HepG2 (cell line): ENCODE measurements around the gene UNC119B. TPM values are rescaled to one million over a fixed set of nuclear protein-coding genes. Genes with fewer than 3 reads are reported as not detected.

Experiments used
- ATAC-seq: fragments of 200-7000 bp; cut with Tn5 transposase; 3 replicates; pipeline ENCODE4 v1.9.1; 2020; ENCODE audit warnings: mild to moderate bottlenecking, moderate library complexity
- BruUV-seq: library from RNA; stranded (reverse); fragments of 400-500 nt; replicated peaks from 2 replicates; lab custom pipeline; 2021; lab: Mats Ljungman, UMichigan
- CTCF ChIA-PET: fragments of 300-600 bp; formaldehyde crosslinking; extraction: SDS; loops from one replicate; lab custom pipeline; 2021; ENCODE audit warnings: low total read pairs, inconsistent platforms, low intra/inter-chr PET ratio; lab: Yijun Ruan, JAX
- POLR2A ChIA-PET: fragments of 350-600 bp; sonication (Branson Sonifier 250); formaldehyde crosslinking; loops from one replicate; lab custom pipeline; 2020; ENCODE audit warnings: antibody characterized with exemption, inconsistent platforms; lab: Yijun Ruan, JAX
- DNase-seq: peaks from one replicate; pipeline ENCODE4 v3.0.0-alpha.2; 2015; ENCODE audit warnings: low spot score
- FAIRE-seq: peaks from 3 replicates; lab custom pipeline; 2011; peaks lifted over from hg19 to GRCh38; lab: Jason Lieb, UNC
- H2AFZ ChIP-seq: one replicate; pipeline ENCODE4 v1.6.1; 2011; ENCODE audit warnings: low read length, inconsistent platforms
- H3K27ac ChIP-seq: fragments of 300-600 bp; 3 replicates; pipeline ENCODE4 v1.8.0; 2011; ENCODE audit warnings: mixed run types, mild to moderate bottlenecking, mixed read lengths, low read length, inconsistent platforms; ENCODE audit not compliant: insufficient read depth; ENCODE audit errors: extremely low read length
- H3K27me3 ChIP-seq, 2 experiments: fragments of 200-600 bp in 1 of 2; 2 replicates in 1 of 2; 3 replicates in 1 of 2; pipeline versions ENCODE4 v1.6.0 to v1.8.0; 2011; ENCODE audit warnings: low read length in 2 of 2, mild to moderate bottlenecking in 2 of 2, moderate library complexity in 2 of 2, inconsistent platforms in 1 of 2; ENCODE audit not compliant: insufficient read depth in 2 of 2, control insufficient read depth in 1 of 2
- H3K36me3 ChIP-seq, 2 experiments: fragments of 200-600 bp in 1 of 2; replicated peaks in 1 of 2; 2 replicates in 1 of 2; 3 replicates in 1 of 2; pipeline versions ENCODE4 v1.5.1 to v1.8.0; 2011; ENCODE audit warnings: low read length in 2 of 2, inconsistent platforms in 1 of 2; ENCODE audit not compliant: insufficient read depth in 2 of 2, control insufficient read depth in 1 of 2
- H3K4me1 ChIP-seq: 2 replicates; pipeline ENCODE4 v1.5.1; 2012; ENCODE audit warnings: low read length, inconsistent platforms; ENCODE audit not compliant: insufficient read depth
- H3K4me2 ChIP-seq: 2 replicates; pipeline ENCODE4 v1.6.0; 2011; ENCODE audit warnings: low read depth, low read length, inconsistent platforms
- H3K4me3 ChIP-seq, 3 experiments: fragments of 200-600 bp in 1 of 3; sonication (generic), shearing (Covaris generic) in 1 of 3; replicated peaks in 1 of 3; 2 replicates each; pipeline ENCODE4 v1.5.1; 2011 to 2016; ENCODE audit warnings: low read length in 3 of 3, inconsistent platforms in 2 of 3, low read depth in 2 of 3, mild to moderate bottlenecking in 2 of 3, control low read depth in 1 of 3, mixed read lengths in 1 of 3; ENCODE audit not compliant: insufficient read depth in 1 of 3
- H3K79me2 ChIP-seq: one replicate; pipeline ENCODE4 v1.6.1; 2011; ENCODE audit warnings: low read length, inconsistent platforms; ENCODE audit not compliant: insufficient read depth
- H3K9ac ChIP-seq: 2 replicates; pipeline ENCODE4 v1.6.0; 2011; ENCODE audit warnings: mild to moderate bottlenecking, low read depth, low read length, inconsistent platforms; ENCODE audit not compliant: insufficient read depth
- H3K9me3 ChIP-seq: 2 replicates; pipeline ENCODE4 v1.5.1; 2012; ENCODE audit warnings: mild to moderate bottlenecking, low read length
- H4K20me1 ChIP-seq: 2 replicates; pipeline ENCODE4 v1.6.0; 2011; ENCODE audit warnings: inconsistent platforms, mild to moderate bottlenecking, low read length, moderate library complexity; ENCODE audit not compliant: insufficient read depth
- FOXO1 ChIP-seq: sonication (generic); formaldehyde crosslinking; IDR thresholded peaks from 2 replicates; pipeline ENCODE4 v1.4.0; 2020; ENCODE audit warnings: missing genetic modification reagents
- HES4 ChIP-seq: sonication (generic); formaldehyde crosslinking; IDR thresholded peaks from 2 replicates; pipeline ENCODE4 v1.9.0; 2021; ENCODE audit warnings: mild to moderate bottlenecking, missing genetic modification reagents, borderline replicate concordance
- PPARG ChIP-seq: conservative IDR thresholded peaks from 2 replicates; pipeline ENCODE4 v1.6.1; 2016; ENCODE audit warnings: missing biosample characterization, missing genetic modification reagents
- ZBTB20 ChIP-seq: sonication (generic); formaldehyde crosslinking; IDR thresholded peaks from 2 replicates; pipeline ENCODE4 v1.8.1; 2023; ENCODE audit warnings: missing genetic modification reagents, low read depth, mild to moderate bottlenecking, borderline replicate concordance
- ZMAT3 ChIP-seq: sonication (generic); formaldehyde crosslinking; conservative IDR thresholded peaks from 2 replicates; pipeline ENCODE4 v1.7.0; 2021; ENCODE audit warnings: missing genetic modification reagents
- WGBS: methylation state at CpG from one replicate; pipeline ENCODE4 v1.1.6; 2017; ENCODE audit warnings: low lambda C conversion rate; 5-methylcytosine and 5-hydroxymethylcytosine counted together
- in situ Hi-C: cut with HindIII; loops from 2 replicates; pipeline ENCODE4 v1.10.0; 2017; ENCODE audit warnings: low pct_unique_long_range_greater_than_20kb; ENCODE audit not compliant: extremely low pct_ligation_motif_present
- intact Hi-C: fragments of 100-400 bp; cut with micrococcal nuclease; formaldehyde crosslinking; loops from one replicate; pipeline ENCODE4 v1.10.0; 2022; ENCODE audit not compliant: unreplicated experiment
- polyA plus RNA-seq, 8 experiments: library from polyadenylated mRNA; depleted of rRNA in 3 of 8; stranded (reverse) in 7 of 8; unstranded in 1 of 8; fragments of >200 nt; fragmentation: Illumina TruSeq in 4 of 8; extraction: Trizol in 4 of 8; gene quantifications; 2 replicates each; pipeline versions ENCODE4 v1.2.1 to v1.2.3, GENCODE V29; 2011 to 2016; ENCODE audit warnings: low read depth in 4 of 8, missing spikeins in 1 of 8, mixed read lengths in 1 of 8; ENCODE audit not compliant: insufficient read depth in 1 of 8
- total RNA-seq, 5 experiments: library from RNA; depleted of rRNA; stranded (reverse); fragments of >200 nt; fragmentation: Illumina TruSeq; extraction: Trizol; gene quantifications; 2 replicates each; pipeline ENCODE4 v1.2.3, GENCODE V29; 2016; ENCODE audit warnings: low read depth in 1 of 5
- TF ChIP-seq, protein P1 (sequence below): sonication (generic); formaldehyde crosslinking; IDR thresholded peaks from 2 replicates; pipeline ENCODE4 v1.5.0; 2020; ENCODE audit warnings: missing genetic modification reagents
- TF ChIP-seq, protein P2 (sequence below): sonication (generic); formaldehyde crosslinking; conservative IDR thresholded peaks from 2 replicates; pipeline ENCODE4 v1.4.0; 2020; ENCODE audit warnings: mild to moderate bottlenecking, missing genetic modification reagents, moderate library complexity
- TF ChIP-seq, protein P3 (sequence below): sonication (generic); formaldehyde crosslinking; IDR thresholded peaks from 2 replicates; pipeline ENCODE4 v1.4.0; 2020; ENCODE audit warnings: missing genetic modification reagents, borderline replicate concordance

The UNC119B gene
- total and polyA plus RNA-seq, 2 of the 13 experiments (the other 11 are each of a cell fraction or from before 2014, with no cell fraction given), result 19.6 to 19.7 TPM

DNA sequence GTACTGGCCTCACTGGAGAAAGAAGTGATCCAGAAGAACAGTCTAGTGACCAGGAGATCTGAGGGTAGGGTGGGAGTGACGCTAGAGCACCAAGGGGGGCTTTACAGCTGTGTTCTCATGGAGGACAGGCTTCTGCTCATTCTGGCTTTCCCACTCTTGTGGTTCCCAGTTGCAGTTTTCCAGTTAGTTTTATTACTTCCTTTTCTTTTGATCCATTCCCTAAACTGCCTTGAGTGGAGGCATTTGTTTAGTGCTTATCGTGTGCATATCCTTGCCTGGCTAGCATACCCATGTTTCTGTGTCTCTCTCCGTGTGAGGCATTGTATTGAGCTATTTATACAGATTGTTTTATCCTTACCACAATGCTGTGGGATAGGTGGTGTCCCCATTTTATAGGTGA lies 19.3 kb upstream of the UNC119B start:
- no peaks in the 10 kb centered on the region for H3K27me3 ChIP-seq
- H3K9ac ChIP-seq, result no peak overlapping the region
- H2AFZ ChIP-seq, result no peak overlapping the region
- peaks cover 55% of the 10 kb centered on the region for H3K4me1 ChIP-seq
- DNase-seq (no peak), FAIRE-seq (no peak), ATAC-seq (no peak)
- WGBS, result 69% methylated on average over 3 of the region's 3 CpGs
- H3K27ac ChIP-seq, result peak overlapping the region; percentile 72
- no peak overlapping the region for H3K4me3 ChIP-seq
- peaks cover 82% of the 10 kb centered on the region for H3K79me2 ChIP-seq
- peaks cover 40% of the 10 kb centered on the region for H4K20me1 ChIP-seq
- H3K36me3 ChIP-seq, result peaks cover 8 to 29% of the 10 kb centered on the region in 2 experiments
- intact Hi-C loops (no loop called here), in situ Hi-C loops (no loop called here)
- TF ChIP-seq FOXO1 (CRISPR knock-in tag) (no peak), HES4 (CRISPR knock-in tag) (no peak), ZBTB20 (no peak), ZMAT3 (no peak)
- TF ChIP-seq, protein P1, sequence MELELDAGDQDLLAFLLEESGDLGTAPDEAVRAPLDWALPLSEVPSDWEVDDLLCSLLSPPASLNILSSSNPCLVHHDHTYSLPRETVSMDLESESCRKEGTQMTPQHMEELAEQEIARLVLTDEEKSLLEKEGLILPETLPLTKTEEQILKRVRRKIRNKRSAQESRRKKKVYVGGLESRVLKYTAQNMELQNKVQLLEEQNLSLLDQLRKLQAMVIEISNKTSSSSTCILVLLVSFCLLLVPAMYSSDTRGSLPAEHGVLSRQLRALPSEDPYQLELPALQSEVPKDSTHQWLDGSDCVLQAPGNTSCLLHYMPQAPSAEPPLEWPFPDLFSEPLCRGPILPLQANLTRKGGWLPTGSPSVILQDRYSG (CRISPR knock-in tag), result no peak
- peak overlapping the region; percentile 86 for H3K4me2 ChIP-seq
- no TSS peak for BruUV-seq
- CTCF ChIA-PET, result no interaction called here
- H3K9me3 ChIP-seq, result no peaks in the 10 kb centered on the region
- POLR2A ChIA-PET, result no interaction called here

DNA sequence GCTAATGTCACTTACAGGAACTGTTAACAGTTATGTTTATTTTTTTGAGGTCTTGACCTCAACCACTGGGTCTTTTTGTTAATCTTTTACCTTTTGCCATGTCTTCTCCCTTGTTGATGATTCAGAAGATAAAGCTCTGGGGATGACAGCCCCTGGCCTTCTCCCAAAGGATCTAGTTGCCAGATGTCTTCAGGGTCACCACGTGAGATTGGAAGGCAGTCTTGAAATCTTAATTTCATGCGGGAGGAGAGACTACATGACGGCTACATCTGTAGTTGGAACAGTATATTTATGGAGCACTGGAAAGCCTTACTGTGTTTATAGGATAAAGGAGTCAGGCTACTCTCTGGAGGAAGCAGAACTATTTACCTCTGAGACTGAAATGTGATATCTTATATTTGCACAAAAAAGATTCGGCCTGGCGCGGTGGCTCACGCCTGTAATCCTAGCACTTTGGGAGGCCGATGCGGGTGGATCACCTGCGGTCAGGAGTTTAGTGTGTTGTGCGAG lies 17.7 kb upstream of the UNC119B start:
- in situ Hi-C loops, result no loop called here
- peaks cover 18 to 45% of the 10 kb centered on the region in 2 experiments for H3K36me3 ChIP-seq
- H3K27ac ChIP-seq, result peak overlapping the region; percentile 72
- FAIRE-seq (peak; percentile 96), ATAC-seq (peak; percentile 51), DNase-seq (peak; percentile 70)
- CTCF ChIA-PET, result no interaction called here
- H3K9ac ChIP-seq, result no peak overlapping the region; the same call in 1 of the 2 replicates
- BruUV-seq, result no TSS peak
- H3K79me2 ChIP-seq, result peaks cover 76% of the 10 kb centered on the region
- H3K4me1 ChIP-seq, result peaks cover 54% of the 10 kb centered on the region
- peak overlapping the region; percentile 86 for H3K4me2 ChIP-seq
- H3K9me3 ChIP-seq, result no peaks in the 10 kb centered on the region
- H4K20me1 ChIP-seq, result peaks cover 40% of the 10 kb centered on the region
- no peaks in the 10 kb centered on the region for H3K27me3 ChIP-seq
- peak overlapping the region in 1 of 3 experiments; percentile 15; a peak in 1 of 6 replicates for H3K4me3 ChIP-seq
- intact Hi-C loops, result no loop called here
- POLR2A ChIA-PET, result interaction anchor here (0.6 to 1.5 kb wide), 5 partner anchors 8 to 288 kb away, joined by 3 to 8 read pairs (median 4); partner anchors contain the start of gene UNC119B
- 42% methylated on average over 11 of the region's 11 CpGs for WGBS
- no peak overlapping the region for H2AFZ ChIP-seq
- TF ChIP-seq, protein P2, sequence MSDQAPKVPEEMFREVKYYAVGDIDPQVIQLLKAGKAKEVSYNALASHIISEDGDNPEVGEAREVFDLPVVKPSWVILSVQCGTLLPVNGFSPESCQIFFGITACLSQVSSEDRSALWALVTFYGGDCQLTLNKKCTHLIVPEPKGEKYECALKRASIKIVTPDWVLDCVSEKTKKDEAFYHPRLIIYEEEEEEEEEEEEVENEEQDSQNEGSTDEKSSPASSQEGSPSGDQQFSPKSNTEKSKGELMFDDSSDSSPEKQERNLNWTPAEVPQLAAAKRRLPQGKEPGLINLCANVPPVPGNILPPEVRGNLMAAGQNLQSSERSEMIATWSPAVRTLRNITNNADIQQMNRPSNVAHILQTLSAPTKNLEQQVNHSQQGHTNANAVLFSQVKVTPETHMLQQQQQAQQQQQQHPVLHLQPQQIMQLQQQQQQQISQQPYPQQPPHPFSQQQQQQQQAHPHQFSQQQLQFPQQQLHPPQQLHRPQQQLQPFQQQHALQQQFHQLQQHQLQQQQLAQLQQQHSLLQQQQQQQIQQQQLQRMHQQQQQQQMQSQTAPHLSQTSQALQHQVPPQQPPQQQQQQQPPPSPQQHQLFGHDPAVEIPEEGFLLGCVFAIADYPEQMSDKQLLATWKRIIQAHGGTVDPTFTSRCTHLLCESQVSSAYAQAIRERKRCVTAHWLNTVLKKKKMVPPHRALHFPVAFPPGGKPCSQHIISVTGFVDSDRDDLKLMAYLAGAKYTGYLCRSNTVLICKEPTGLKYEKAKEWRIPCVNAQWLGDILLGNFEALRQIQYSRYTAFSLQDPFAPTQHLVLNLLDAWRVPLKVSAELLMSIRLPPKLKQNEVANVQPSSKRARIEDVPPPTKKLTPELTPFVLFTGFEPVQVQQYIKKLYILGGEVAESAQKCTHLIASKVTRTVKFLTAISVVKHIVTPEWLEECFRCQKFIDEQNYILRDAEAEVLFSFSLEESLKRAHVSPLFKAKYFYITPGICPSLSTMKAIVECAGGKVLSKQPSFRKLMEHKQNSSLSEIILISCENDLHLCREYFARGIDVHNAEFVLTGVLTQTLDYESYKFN (CRISPR knock-in tag), result peak; percentile 67
- TF ChIP-seq, protein P3, sequence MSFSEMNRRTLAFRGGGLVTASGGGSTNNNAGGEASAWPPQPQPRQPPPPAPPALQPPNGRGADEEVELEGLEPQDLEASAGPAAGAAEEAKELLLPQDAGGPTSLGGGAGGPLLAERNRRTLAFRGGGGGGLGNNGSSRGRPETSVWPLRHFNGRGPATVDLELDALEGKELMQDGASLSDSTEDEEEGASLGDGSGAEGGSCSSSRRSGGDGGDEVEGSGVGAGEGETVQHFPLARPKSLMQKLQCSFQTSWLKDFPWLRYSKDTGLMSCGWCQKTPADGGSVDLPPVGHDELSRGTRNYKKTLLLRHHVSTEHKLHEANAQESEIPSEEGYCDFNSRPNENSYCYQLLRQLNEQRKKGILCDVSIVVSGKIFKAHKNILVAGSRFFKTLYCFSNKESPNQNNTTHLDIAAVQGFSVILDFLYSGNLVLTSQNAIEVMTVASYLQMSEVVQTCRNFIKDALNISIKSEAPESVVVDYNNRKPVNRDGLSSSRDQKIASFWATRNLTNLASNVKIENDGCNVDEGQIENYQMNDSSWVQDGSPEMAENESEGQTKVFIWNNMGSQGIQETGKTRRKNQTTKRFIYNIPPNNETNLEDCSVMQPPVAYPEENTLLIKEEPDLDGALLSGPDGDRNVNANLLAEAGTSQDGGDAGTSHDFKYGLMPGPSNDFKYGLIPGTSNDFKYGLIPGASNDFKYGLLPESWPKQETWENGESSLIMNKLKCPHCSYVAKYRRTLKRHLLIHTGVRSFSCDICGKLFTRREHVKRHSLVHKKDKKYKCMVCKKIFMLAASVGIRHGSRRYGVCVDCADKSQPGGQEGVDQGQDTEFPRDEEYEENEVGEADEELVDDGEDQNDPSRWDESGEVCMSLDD (CRISPR knock-in tag), result no peak
- peak; percentile 50; the same call in 1 of the 2 replicates for TF ChIP-seq PPARG
